ENCODE measurements around the gene ZBTB9. TPM values are rescaled to one million over a fixed set of nuclear protein-coding genes. Genes with fewer than 3 reads are reported as not detected.

ZBTB9 gene
- total RNA-seq, 2 donors from 2014 or later: 1.8 to 5.3 TPM

GRCh38 chr6:33439956-33440648 is 14.3 kb upstream of the ZBTB9 start:
- Histone ChIP-seq H3K4me3 (no peak overlapping the region), H3K4me1 (no peaks in the 10 kb centered on the region), H3K9me3 (no peaks in the 10 kb centered on the region), H3K36me3 (replicated peaks in 1 of 2; ENCODE audit: insufficient read depth in 1 of 2, low read depth in 2 of 2) (no peaks in the 10 kb centered on the region), H3K27ac (no peak overlapping the region), H3K27me3 (no peaks in the 10 kb centered on the region)
- TF ChIP-seq CTCF (IDR thresholded peaks at IDR 0.05) (no peak), POLR2A (IDR thresholded peaks at IDR 0.05) (no peak)
- ATAC-seq (no peak), DNase-seq (no peak)
- WGBS, 2 donors: 69 to 70% methylated on average over 9 of the region's 9 CpGs
- intact Hi-C loops (cut with DNase I): no loop called here

GRCh38 chr6:33440649-33441309 is 13.6 kb upstream of the ZBTB9 start:
- Histone ChIP-seq H3K27ac (no peak overlapping the region), H3K4me3 (no peak overlapping the region), H3K9me3 (no peaks in the 10 kb centered on the region), H3K36me3 (replicated peaks in 1 of 2; ENCODE audit: insufficient read depth in 1 of 2, low read depth in 2 of 2) (no peaks in the 10 kb centered on the region), H3K27me3 (no peaks in the 10 kb centered on the region), H3K4me1 (no peaks in the 10 kb centered on the region)
- no peak for DNase-seq
- TF ChIP-seq CTCF (IDR thresholded peaks at IDR 0.05) (no peak), POLR2A (IDR thresholded peaks at IDR 0.05) (no peak)
- WGBS, 2 donors: 78 to 83% methylated on average over 16 to 19 of the region's 19 CpGs
- intact Hi-C loops (cut with DNase I): no loop called here
- ATAC-seq: no peak

- H3K4me1 ChIP-seq: no peaks in the 10 kb centered on the region
- H3K27ac ChIP-seq: no peak overlapping the region
- H3K36me3 ChIP-seq (replicated peaks in 1 of 2; ENCODE audit: insufficient read depth in 1 of 2, low read depth in 2 of 2): no peaks in the 10 kb centered on the region
- TF ChIP-seq CTCF (IDR thresholded peaks at IDR 0.05): no peak
- TF ChIP-seq POLR2A (IDR thresholded peaks at IDR 0.05): no peak
- DNase-seq (no peak), ATAC-seq (no peak)
- 78 to 88% methylated on average over 1 to 8 of the region's 9 CpGs for WGBS, 2 donors
- no peaks in the 10 kb centered on the region for H3K9me3 ChIP-seq
- no peak overlapping the region for H3K4me3 ChIP-seq
- intact Hi-C loops (cut with DNase I): no loop called here
- no peaks in the 10 kb centered on the region for H3K27me3 ChIP-seq
Observed at GRCh38 chr6:33441457-33441856, 12.9 kb upstream of the ZBTB9 start.

- TF ChIP-seq POLR2A (IDR thresholded peaks at IDR 0.05) (no peak), CTCF (IDR thresholded peaks at IDR 0.05) (no peak)
- Histone ChIP-seq H3K4me1 (no peaks in the 10 kb centered on the region), H3K9me3 (no peaks in the 10 kb centered on the region), H3K27me3 (no peaks in the 10 kb centered on the region), H3K36me3 (replicated peaks in 1 of 2; ENCODE audit: insufficient read depth in 1 of 2, low read depth in 2 of 2) (no peaks in the 10 kb centered on the region), H3K4me3 (no peak overlapping the region), H3K27ac (no peak overlapping the region)
- no peak for DNase-seq
- ATAC-seq: no peak
- intact Hi-C loops (cut with DNase I): no loop called here
- 80 to 86% methylated on average over 8 of the region's 8 CpGs for WGBS, 2 donors
Observed at GRCh38 chr6:33442283-33442682, 12.1 kb upstream of the ZBTB9 start.

- H3K4me3 ChIP-seq: no peak overlapping the region
- ATAC-seq: no peak
- no peaks in the 10 kb centered on the region for H3K4me1 ChIP-seq
- no peak overlapping the region for H3K27ac ChIP-seq
- no peaks in the 10 kb centered on the region for H3K36me3 ChIP-seq (replicated peaks in 1 of 2; ENCODE audit: insufficient read depth in 1 of 2, low read depth in 2 of 2)
- TF ChIP-seq CTCF (IDR thresholded peaks at IDR 0.05) (no peak), POLR2A (IDR thresholded peaks at IDR 0.05) (no peak)
- 88 to 96% methylated on average over 3 to 17 of the region's 17 CpGs for WGBS, 2 donors
- no peaks in the 10 kb centered on the region for H3K27me3 ChIP-seq
- DNase-seq: no peak
- intact Hi-C loops (cut with DNase I): no loop called here
- H3K9me3 ChIP-seq: no peaks in the 10 kb centered on the region
Observed at GRCh38 chr6:33443025-33443424, 11.4 kb upstream of the ZBTB9 start.
